Neural progenitor cell (in vitro differentiated cells): ENCODE data around the gene GATAD2B. TPM values are rescaled to one million over a fixed set of nuclear protein-coding genes. Genes with fewer than 3 reads are reported as not detected.
A peak's percentile ranks its signal among the peaks of the same experiment; 100 is the strongest.

Source experiments
- DNase-seq: peaks from one replicate; pipeline ENCODE4 v3.0.0-alpha.2; 2016; ENCODE audit warnings: low spot score
- H2AFZ ChIP-seq: fragments of 200-600 bp; sonication (generic); replicated peaks from 2 replicates; pipeline ENCODE4 v1.6.1; 2016; ENCODE audit warnings: antibody characterized with exemption
- H3F3A ChIP-seq: fragments of 200-600 bp; sonication (generic); 2 replicates; pipeline ENCODE4 v1.6.1; 2016; ENCODE audit warnings: antibody characterized with exemption, low read depth
- H3K27ac ChIP-seq: fragments of 200-600 bp; sonication (generic); 2 replicates; pipeline ENCODE4 v1.5.1; 2016; ENCODE audit warnings: mild to moderate bottlenecking
- H3K27me3 ChIP-seq: fragments of 200-600 bp; sonication (generic); 2 replicates; pipeline ENCODE4 v1.6.1; 2016; ENCODE audit warnings: mild to moderate bottlenecking, moderate library complexity
- H3K36me3 ChIP-seq: fragments of 200-600 bp; sonication (generic); 2 replicates; pipeline ENCODE4 v1.5.1; 2016
- H3K4me1 ChIP-seq: fragments of 200-600 bp; sonication (generic); 2 replicates; pipeline ENCODE4 v1.6.1; 2016; ENCODE audit warnings: mixed run types
- H3K4me2 ChIP-seq: fragments of 200-600 bp; sonication (generic); 2 replicates; pipeline ENCODE4 v1.6.1; 2016
- H3K4me3 ChIP-seq: fragments of 200-600 bp; sonication (generic); 2 replicates; pipeline ENCODE4 v1.5.1; 2016
- H3K79me2 ChIP-seq: fragments of 200-600 bp; sonication (generic); 2 replicates; pipeline ENCODE4 v1.6.1; 2016; ENCODE audit warnings: low read depth
- H3K9ac ChIP-seq: fragments of 200-600 bp; sonication (generic); 2 replicates; pipeline ENCODE4 v1.6.1; 2016
- H3K9me3 ChIP-seq: fragments of 200-600 bp; sonication (generic); 2 replicates; pipeline ENCODE4 v1.5.1; 2016; ENCODE audit warnings: low read depth
- H4K20me1 ChIP-seq: fragments of 200-600 bp; sonication (generic); 2 replicates; pipeline ENCODE4 v1.6.1; 2016; ENCODE audit warnings: low read depth
- H3K27ac Mint-ChIP-seq: 3 replicates; pipeline ENCODE4 v1.8.0; 2021; ENCODE audit warnings: mixed read lengths
- H3K27me3 Mint-ChIP-seq: 2 replicates; pipeline ENCODE4 v1.8.0; 2022; ENCODE audit warnings: low read depth, mild to moderate bottlenecking, inconsistent platforms, moderate library complexity, mixed read lengths; ENCODE audit not compliant: insufficient read depth
- H3K36me3 Mint-ChIP-seq: 3 replicates; pipeline ENCODE4 v1.8.0; 2021; ENCODE audit warnings: mixed read lengths
- H3K4me1 Mint-ChIP-seq: 3 replicates; pipeline ENCODE4 v1.8.0; 2021; ENCODE audit warnings: mixed read lengths
- H3K4me3 Mint-ChIP-seq: 3 replicates; pipeline ENCODE4 v1.8.0; 2021; ENCODE audit warnings: mild to moderate bottlenecking, moderate library complexity, mixed read lengths
- H3K9me3 Mint-ChIP-seq: 3 replicates; pipeline ENCODE4 v1.8.0; 2020; ENCODE audit warnings: mixed read lengths
- CTCF ChIP-seq: fragments of 200-600 bp; sonication (generic); IDR thresholded peaks from 2 replicates; pipeline ENCODE4 v1.5.1; 2017; ENCODE audit warnings: antibody characterized with exemption, mild to moderate bottlenecking
- EZH2 ChIP-seq: fragments of 200-600 bp; sonication (generic); IDR thresholded peaks from 2 replicates; pipeline ENCODE4 v1.6.1; 2017; ENCODE audit warnings: antibody characterized with exemption, mild to moderate bottlenecking, moderate library complexity
- EZH2phosphoT487 ChIP-seq: fragments of 200-600 bp; sonication (generic); IDR thresholded peaks from 2 replicates; pipeline ENCODE4 v1.6.1; 2017; ENCODE audit warnings: antibody characterized with exemption
- total RNA-seq: library from RNA; depleted of rRNA; stranded (reverse); fragments of >200 nt; gene quantifications from 2 replicates; pipeline ENCODE4 v1.2.3, GENCODE V29; 2015; ENCODE audit warnings: low replicate concordance

GATAD2B gene
- total RNA-seq, 1 donor from 2014 or later = 14.8 TPM

- no peak for TF ChIP-seq EZH2
- TF ChIP-seq CTCF = no peak
- TF ChIP-seq EZH2phosphoT487 = no peak
- no peak for DNase-seq
- peaks cover 27% of the 10 kb centered on the region for H3K4me1 ChIP-seq
- no peak overlapping the region for H3K4me3 Mint-ChIP-seq
- H3K36me3 ChIP-seq = no peaks in the 10 kb centered on the region
- no peaks in the 10 kb centered on the region for H3K9me3 Mint-ChIP-seq
- H3K36me3 Mint-ChIP-seq = peaks cover 8% of the 10 kb centered on the region
- no peak overlapping the region for H3K4me3 ChIP-seq
- no peak overlapping the region for H2AFZ ChIP-seq
- no peaks in the 10 kb centered on the region for H3K9me3 ChIP-seq
- no peak overlapping the region for H3K9ac ChIP-seq
- no peaks in the 10 kb centered on the region for H3K27me3 ChIP-seq
- H3K79me2 ChIP-seq = peaks cover 99% of the 10 kb centered on the region
- no peak overlapping the region for H3K27ac ChIP-seq
- H3F3A ChIP-seq = peaks cover 24% of the 10 kb centered on the region
- no peaks in the 10 kb centered on the region for H3K27me3 Mint-ChIP-seq
- H3K4me1 Mint-ChIP-seq = peaks cover 7% of the 10 kb centered on the region
- H3K27ac Mint-ChIP-seq = no peak overlapping the region
- peaks cover 91% of the 10 kb centered on the region for H4K20me1 ChIP-seq
- H3K4me2 ChIP-seq = no peak overlapping the region
Observed at GRCh38 chr1:153880024-153880423, 42.7 kb downstream of the GATAD2B start.

GRCh38 chr1:153877112-153877511 is 45.7 kb downstream of the GATAD2B start:
- peaks cover 12% of the 10 kb centered on the region for H3K36me3 Mint-ChIP-seq
- H3K27me3 Mint-ChIP-seq = no peaks in the 10 kb centered on the region
- no peak overlapping the region for H3K4me2 ChIP-seq
- H2AFZ ChIP-seq = no peak overlapping the region
- no peak overlapping the region for H3K27ac ChIP-seq
- H3K4me3 ChIP-seq = no peak overlapping the region
- peaks cover 96% of the 10 kb centered on the region for H4K20me1 ChIP-seq
- no peaks in the 10 kb centered on the region for H3K9me3 ChIP-seq
- H3K27me3 ChIP-seq = no peaks in the 10 kb centered on the region
- H3K27ac Mint-ChIP-seq = no peak overlapping the region
- DNase-seq = no peak
- no peak overlapping the region for H3K4me3 Mint-ChIP-seq
- peaks cover 12% of the 10 kb centered on the region for H3K4me1 ChIP-seq
- peaks cover 7% of the 10 kb centered on the region for H3K4me1 Mint-ChIP-seq
- H3K9me3 Mint-ChIP-seq = no peaks in the 10 kb centered on the region
- no peaks in the 10 kb centered on the region for H3K36me3 ChIP-seq
- H3K9ac ChIP-seq = no peak overlapping the region
- H3K79me2 ChIP-seq = peaks cover 99% of the 10 kb centered on the region
- TF ChIP-seq EZH2 (no peak), EZH2phosphoT487 (no peak), CTCF (no peak)
- H3F3A ChIP-seq = peaks cover 6% of the 10 kb centered on the region

GRCh38 chr1:153872934-153873333 is 49.8 kb downstream of the GATAD2B start:
- no peaks in the 10 kb centered on the region for H3K27me3 ChIP-seq
- peaks cover 99% of the 10 kb centered on the region for H3K79me2 ChIP-seq
- peaks cover 67% of the 10 kb centered on the region for H4K20me1 ChIP-seq
- Mint-ChIP-seq H3K9me3 (no peaks in the 10 kb centered on the region), H3K27ac (no peak overlapping the region), H3K4me3 (no peak overlapping the region), H3K36me3 (peaks cover 18% of the 10 kb centered on the region), H3K27me3 (no peaks in the 10 kb centered on the region), H3K4me1 (peaks cover 2% of the 10 kb centered on the region)
- no peaks in the 10 kb centered on the region for H3K4me1 ChIP-seq
- no peaks in the 10 kb centered on the region for H3K9me3 ChIP-seq
- H3K9ac ChIP-seq = no peak overlapping the region
- H3F3A ChIP-seq = peaks cover 2% of the 10 kb centered on the region
- no peak overlapping the region for H3K4me2 ChIP-seq
- no peak for DNase-seq
- no peak overlapping the region for H3K4me3 ChIP-seq
- peak overlapping the region; percentile 18 for H3K27ac ChIP-seq
- peaks cover 2% of the 10 kb centered on the region for H3K36me3 ChIP-seq
- TF ChIP-seq EZH2 (no peak), EZH2phosphoT487 (no peak), CTCF (no peak)
- no peak overlapping the region for H2AFZ ChIP-seq
